RWPE1 (cell line): Measurements from ENCODE around the gene B9D1.

Experiments used
- CTCF ChIA-PET: fragments of 350-600 bp; sonication (Branson Sonifier 250); formaldehyde crosslinking; extraction: SDS; loops from one replicate; lab custom pipeline; 2021; lab: Yijun Ruan, JAX
- POLR2A ChIA-PET: fragments of 400-600 bp; formaldehyde crosslinking; extraction: SDS; loops from one replicate; lab custom pipeline; 2020; ENCODE audit warnings: antibody characterized with exemption; ENCODE audit not compliant: low non-redundant PET; lab: Yijun Ruan, JAX
- DNase-seq: peaks from one replicate; pipeline ENCODE4 v3.0.0; 2012; ENCODE audit warnings: low spot score
- H3K27ac ChIP-seq: fragments of 450-650 bp; 2 replicates; pipeline ENCODE4 v1.5.1; 2017
- TF ChIP-seq, protein P1 (sequence below): fragments of 450-650 bp; conservative IDR thresholded peaks from 2 replicates; pipeline ENCODE4 v1.5.1; 2017; ENCODE audit warnings: low read depth, mild to moderate bottlenecking

The B9D1 gene

DNA sequence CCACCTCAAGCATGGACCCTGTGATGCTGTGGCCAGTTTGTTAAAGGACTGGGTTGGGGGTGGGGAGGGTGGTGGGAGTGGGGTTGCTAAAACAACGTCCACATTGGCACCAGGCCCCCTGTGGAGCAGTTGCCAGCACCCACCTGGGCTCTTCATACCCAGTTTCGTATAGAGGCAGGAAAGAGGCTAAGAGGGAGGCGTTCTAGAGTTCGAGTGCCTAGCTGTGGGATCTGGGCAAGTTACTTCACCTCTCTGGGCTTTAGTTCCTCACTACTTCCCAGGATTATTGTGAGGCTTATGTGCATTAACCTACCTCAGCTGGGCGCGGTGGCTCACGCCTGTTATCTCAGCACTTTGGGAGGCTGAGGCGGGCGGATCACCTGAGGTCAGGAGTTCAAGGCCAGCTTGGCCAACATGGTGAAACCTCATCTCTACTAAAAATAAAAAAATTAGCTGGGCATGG lies 23.0 kb upstream of the B9D1 start:
- POLR2A ChIA-PET = interaction anchor here (2.1 kb wide), 1 partner anchor 8 kb away, joined by 4 read pairs; the partner anchor contains the start of gene MAPK7
- DNase-seq = no peak
- H3K27ac ChIP-seq = peak overlapping the region; percentile 78
- CTCF ChIA-PET = no interaction called here
- TF ChIP-seq, protein P1, sequence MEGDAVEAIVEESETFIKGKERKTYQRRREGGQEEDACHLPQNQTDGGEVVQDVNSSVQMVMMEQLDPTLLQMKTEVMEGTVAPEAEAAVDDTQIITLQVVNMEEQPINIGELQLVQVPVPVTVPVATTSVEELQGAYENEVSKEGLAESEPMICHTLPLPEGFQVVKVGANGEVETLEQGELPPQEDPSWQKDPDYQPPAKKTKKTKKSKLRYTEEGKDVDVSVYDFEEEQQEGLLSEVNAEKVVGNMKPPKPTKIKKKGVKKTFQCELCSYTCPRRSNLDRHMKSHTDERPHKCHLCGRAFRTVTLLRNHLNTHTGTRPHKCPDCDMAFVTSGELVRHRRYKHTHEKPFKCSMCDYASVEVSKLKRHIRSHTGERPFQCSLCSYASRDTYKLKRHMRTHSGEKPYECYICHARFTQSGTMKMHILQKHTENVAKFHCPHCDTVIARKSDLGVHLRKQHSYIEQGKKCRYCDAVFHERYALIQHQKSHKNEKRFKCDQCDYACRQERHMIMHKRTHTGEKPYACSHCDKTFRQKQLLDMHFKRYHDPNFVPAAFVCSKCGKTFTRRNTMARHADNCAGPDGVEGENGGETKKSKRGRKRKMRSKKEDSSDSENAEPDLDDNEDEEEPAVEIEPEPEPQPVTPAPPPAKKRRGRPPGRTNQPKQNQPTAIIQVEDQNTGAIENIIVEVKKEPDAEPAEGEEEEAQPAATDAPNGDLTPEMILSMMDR = no peak

DNA sequence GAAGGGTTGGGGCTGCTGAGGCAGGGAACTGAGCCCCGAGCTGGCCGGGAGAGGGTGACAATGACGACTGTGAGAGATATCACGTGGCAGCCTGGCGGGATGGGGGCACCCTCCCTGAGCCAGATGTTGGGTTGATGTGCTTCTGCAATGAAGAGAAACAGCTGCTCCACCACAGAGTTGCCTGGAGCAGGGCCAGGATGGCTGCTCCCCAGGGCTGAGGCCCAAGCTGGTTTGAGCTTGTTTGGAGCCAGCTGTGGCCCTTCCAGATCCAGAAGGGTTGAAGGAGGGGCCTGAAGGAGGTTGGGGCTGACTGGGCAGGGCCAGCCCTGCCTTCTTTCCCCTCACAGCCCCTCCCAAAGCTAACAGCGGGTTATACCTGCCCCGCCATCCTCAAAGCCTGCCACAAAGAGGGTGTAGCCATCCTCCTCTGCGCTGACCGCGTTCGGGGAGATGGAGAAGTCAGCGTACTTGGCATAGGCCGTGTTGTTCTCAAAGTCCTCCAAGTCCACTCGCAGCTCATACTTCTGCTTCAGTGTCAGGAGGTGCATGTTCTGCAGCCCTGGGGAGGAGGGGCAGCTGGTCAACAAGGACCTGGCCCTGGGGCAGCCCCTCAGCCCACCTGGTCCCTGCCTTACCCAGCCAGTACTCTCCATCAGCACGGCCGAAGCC lies 22.3 kb upstream of the B9D1 start:
- peak overlapping the region; percentile 78 for H3K27ac ChIP-seq
- POLR2A ChIA-PET = no interaction called here
- DNase-seq = no peak
- CTCF ChIA-PET = interaction anchor here (0.6 to 0.8 kb wide), 4 partner anchors 16 to 579 kb away, joined by 3 to 6 read pairs (median 3); no protein-coding TSS in a partner anchor
- TF ChIP-seq, protein P1 = no peak

DNA sequence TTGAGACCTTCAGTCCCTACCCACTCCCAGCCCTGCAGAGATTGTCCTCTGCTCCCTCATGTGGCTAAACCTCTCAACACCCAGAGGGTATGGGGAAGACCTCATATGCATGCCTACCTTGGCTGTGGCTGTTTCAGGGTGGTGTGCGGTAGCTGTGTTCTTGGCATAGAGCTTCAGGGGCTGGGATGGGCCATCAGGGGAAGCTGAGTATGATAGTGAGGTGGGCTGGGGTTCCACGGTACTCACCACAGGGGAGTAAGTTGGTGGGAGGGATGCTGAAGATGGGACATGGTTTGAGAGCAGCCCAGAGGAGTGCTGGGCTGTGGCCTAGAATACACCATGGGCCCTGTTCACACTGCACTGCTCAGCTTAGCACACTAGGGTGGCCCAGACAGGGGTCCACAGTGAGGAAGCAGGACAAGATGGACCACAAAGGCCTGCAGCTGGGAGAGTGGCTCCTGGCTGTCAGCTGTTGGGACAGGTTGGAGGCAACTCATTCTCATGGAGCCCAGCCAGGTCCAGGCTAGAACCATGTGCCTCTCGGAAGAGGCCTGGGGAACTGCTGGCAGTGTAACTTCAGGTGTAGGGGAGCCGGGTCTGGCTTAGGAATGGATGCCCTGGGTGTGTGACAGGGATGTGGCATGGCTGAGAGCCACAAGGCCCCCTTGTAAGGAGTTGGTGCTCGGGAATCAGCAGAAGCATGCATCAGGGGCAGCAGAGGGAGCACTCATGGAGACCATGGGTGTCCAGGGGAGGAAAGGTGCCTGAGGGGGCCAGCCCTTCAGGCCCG lies 21.4 kb upstream of the B9D1 start:
- DNase-seq = no peak
- CTCF ChIA-PET = no interaction called here

DNA sequence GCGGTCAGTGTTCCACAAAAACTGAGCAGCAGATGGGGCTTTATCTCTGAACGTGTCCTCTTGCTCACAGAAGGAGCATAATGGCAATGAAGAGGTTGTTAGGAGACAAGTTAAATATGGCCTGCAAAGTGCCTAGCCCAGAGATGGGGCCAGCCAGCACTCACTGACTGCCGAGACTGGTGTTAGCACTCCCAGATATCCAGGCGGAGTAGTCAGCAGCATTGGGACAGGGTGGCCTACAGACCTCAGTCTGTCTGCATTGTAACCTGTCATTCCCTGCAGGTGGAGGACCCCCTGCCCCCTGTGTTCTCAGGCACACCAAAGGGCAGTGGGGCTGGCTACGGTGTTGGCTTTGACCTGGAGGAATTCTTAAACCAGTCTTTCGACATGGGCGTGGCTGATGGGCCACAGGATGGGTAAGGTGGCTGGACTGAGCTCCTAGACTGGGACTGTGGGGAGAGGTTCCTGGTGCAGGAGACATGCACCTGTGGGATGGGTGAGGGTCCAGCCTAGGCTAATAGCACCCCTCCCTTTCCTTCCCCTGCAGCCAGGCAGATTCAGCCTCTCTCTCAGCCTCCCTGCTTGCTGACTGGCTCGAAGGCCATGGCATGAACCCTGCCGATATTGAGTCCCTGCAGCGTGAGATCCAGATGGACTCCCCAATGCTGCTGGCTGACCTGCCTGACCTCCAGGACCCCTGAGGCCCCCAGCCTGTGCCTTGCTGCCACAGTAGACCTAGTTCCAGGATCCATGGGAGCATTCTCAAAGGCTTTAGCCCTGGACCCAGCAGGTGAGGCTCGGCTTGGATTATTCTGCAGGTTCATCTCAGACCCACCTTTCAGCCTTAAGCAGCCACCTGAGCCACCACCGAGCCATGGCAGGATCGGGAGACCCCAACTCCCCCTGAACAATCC lies 20.3 kb upstream of the B9D1 start:
- H3K27ac ChIP-seq = peak overlapping the region; percentile 78
- ChIA-PET POLR2A (no interaction called here), CTCF (no interaction called here)
- TF ChIP-seq, protein P1 = no peak
- DNase-seq = no peak

More for the DNA sequence above, 21.4 kb upstream of the B9D1 start:
- peak overlapping the region; percentile 78 for H3K27ac ChIP-seq
- POLR2A ChIA-PET = no interaction called here
- TF ChIP-seq, protein P1 = no peak

DNA sequence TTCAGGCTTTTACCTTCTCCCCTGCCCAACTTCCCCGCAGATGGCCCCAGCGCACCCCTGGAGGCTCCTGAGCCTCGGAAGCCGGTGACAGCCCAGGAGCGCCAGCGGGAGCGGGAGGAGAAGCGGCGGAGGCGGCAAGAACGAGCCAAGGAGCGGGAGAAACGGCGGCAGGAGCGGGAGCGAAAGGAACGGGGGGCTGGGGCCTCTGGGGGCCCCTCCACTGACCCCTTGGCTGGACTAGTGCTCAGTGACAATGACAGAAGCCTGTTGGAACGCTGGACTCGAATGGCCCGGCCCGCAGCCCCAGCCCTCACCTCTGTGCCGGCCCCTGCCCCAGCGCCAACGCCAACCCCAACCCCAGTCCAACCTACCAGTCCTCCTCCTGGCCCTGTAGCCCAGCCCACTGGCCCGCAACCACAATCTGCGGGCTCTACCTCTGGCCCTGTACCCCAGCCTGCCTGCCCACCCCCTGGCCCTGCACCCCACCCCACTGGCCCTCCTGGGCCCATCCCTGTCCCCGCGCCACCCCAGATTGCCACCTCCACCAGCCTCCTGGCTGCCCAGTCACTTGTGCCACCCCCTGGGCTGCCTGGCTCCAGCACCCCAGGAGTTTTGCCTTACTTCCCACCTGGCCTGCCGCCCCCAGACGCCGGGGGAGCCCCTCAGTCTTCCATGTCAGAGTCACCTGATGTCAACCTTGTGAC lies 19.4 kb upstream of the B9D1 start:
- peak overlapping the region; percentile 78 for H3K27ac ChIP-seq
- TF ChIP-seq, protein P1 = no peak
- CTCF ChIA-PET = no interaction called here
- no peak for DNase-seq
- POLR2A ChIA-PET = no interaction called here
